ENCODE measurements around the gene PYCR2. TPM values are rescaled to one million over a fixed set of nuclear protein-coding genes. Genes with fewer than 3 reads are reported as not detected.
A peak's percentile ranks its signal among the peaks of the same experiment; 100 is the strongest.

Gene PYCR2
- total and polyA plus RNA-seq, 2 of the 8 experiments (the other 6 are each of a cell fraction or from before 2014, with no cell fraction given) = 79.3 to 84.6 TPM

DNA sequence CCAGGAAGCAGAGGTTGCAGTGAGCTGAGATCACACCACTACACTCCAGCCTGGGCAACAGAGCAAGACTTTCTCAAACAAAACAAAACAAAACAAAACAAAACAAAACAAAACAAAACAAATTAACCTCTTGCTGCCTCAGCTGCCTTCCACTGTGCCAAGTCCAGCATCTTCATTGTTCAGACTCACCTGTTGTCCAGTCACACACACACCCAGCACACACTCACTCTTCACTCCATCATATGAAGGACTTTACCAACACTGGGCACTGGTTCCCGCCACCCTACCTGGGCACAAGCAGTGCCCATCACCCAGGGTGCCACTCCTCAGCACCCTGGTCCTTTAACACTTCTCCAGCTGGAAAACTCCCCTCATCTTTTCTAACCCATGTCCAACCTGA is 14.6 kb downstream of the PYCR2 start:
- Histone ChIP-seq H4K8ac (ENCODE audit: extremely low read depth, insufficient read depth, low read length) (no peak overlapping the region), H3K23ac (ENCODE audit: insufficient read length) (no peak overlapping the region), H3K14ac (ENCODE audit: insufficient read length) (no peak overlapping the region), H3K56ac (replicated peaks; ENCODE audit: insufficient read length, low read depth, low read length) (no peak overlapping the region), H2BK120ac (replicated peaks; ENCODE audit: low read depth, low read length) (no peak overlapping the region), H3K4me2 (ENCODE audit: insufficient read depth in 1 of 2, low read depth in 2 of 2, low read length in 2 of 2) (no peak overlapping the region), H3K4me1 (replicated peaks in 1 of 4; ENCODE audit: control insufficient read depth in 3 of 4, insufficient read depth in 4 of 4, low read length in 3 of 4) (peaks cover 0 to 7% (median 1%) of the 10 kb centered on the region in 4 experiments; a peak in 2 of 7 replicates), H2BK12ac (ENCODE audit: low read depth, low read length) (peak overlapping the region; percentile 18; the same call in 1 of the 2 replicates), H3K18ac (ENCODE audit: extremely low read depth, low read length) (no peak overlapping the region), H3K4me3 (ENCODE audit: extremely low read depth in 1 of 4, insufficient read depth in 2 of 4, low read depth in 3 of 4, low read length in 4 of 4) (no peak overlapping the region), H3K79me1 (ENCODE audit: low read depth, low read length) (no peaks in the 10 kb centered on the region), H2AK5ac (ENCODE audit: low read depth, low read length) (peak overlapping the region; percentile 45; the same call in 1 of the 2 replicates), H3K9me3 (ENCODE audit: insufficient read depth in 2 of 2, low read depth in 1 of 2, low read length in 1 of 2) (no peaks in the 10 kb centered on the region), H2BK5ac (ENCODE audit: low read depth, low read length) (peak overlapping the region; percentile 32; the same call in 1 of the 2 replicates), H3K36me3 (ENCODE audit: control insufficient read depth in 2 of 4, insufficient read depth in 4 of 4, low read length in 3 of 4) (no peaks in the 10 kb centered on the region), H3K9ac (replicated peaks in 1 of 4; ENCODE audit: extremely low read depth in 1 of 4, low read depth in 3 of 4, low read length in 3 of 4) (no peak overlapping the region), H3K27ac (ENCODE audit: low read depth, low read length) (no peak overlapping the region), H4K91ac (replicated peaks; ENCODE audit: insufficient read length, low read length) (no peak overlapping the region), H4K5ac (ENCODE audit: insufficient read length, low read depth, low read length) (no peak overlapping the region), H3K23me2 (ENCODE audit: low read depth, low read length) (no peaks in the 10 kb centered on the region), H2AFZ (ENCODE audit: low read length) (no peak overlapping the region), H2BK20ac (ENCODE audit: low read length) (peak overlapping the region; percentile 89; the same call in 1 of the 2 replicates), H3K27me3 (replicated peaks in 1 of 4; ENCODE audit: control insufficient read depth in 3 of 4, extremely low read depth in 1 of 4, insufficient read depth in 3 of 4, low read length in 3 of 4) (no peaks in the 10 kb centered on the region; a peak in 2 of 7 replicates), H3K79me2 (ENCODE audit: control insufficient read depth in 1 of 2, insufficient read depth in 2 of 2, low read length in 2 of 2) (no peaks in the 10 kb centered on the region), H3K4ac (replicated peaks; ENCODE audit: insufficient read length, low read depth, low read length) (peak overlapping the region; percentile 36), H2BK15ac (ENCODE audit: low read length) (0 out of 2 replicates have a peak overlapping the region, but pooled peaks have one; percentile 31), H4K20me1 (replicated peaks in 1 of 2; ENCODE audit: control insufficient read depth in 1 of 2, insufficient read depth in 2 of 2, low read length in 2 of 2) (no peaks in the 10 kb centered on the region)
- 86% methylated on average over 1 of the region's 1 CpG; no CpG with 5 or more reads in 1 of the 2 experiments for WGBS, 2 experiments (ENCODE audit: extremely low coverage in 1 of 2, insufficient coverage in 1 of 2, insufficient read length in 1 of 2, insufficient replicate concordance in 2 of 2, low coverage in 1 of 2, low lambda C conversion rate in 2 of 2, missing lambda C conversion rate in 1 of 2)
- CTCF ChIA-PET (ENCODE audit: partially characterized antibody) = interaction anchor here (0.8 to 18.7 kb wide), 13 partner anchors 11 to 427 kb away, joined by 3 to 406 read pairs (median 7); partner anchors contain the start of genes LEFTY1, PYCR2 and TMEM63A
- POLR2A ChIA-PET (ENCODE audit: partially characterized antibody) = interaction anchor here (1.1 to 5.3 kb wide), 5 partner anchors 12 to 153 kb away, joined by 3 to 41 read pairs (median 9); partner anchors contain the start of genes H3-3A, LEFTY1 and TMEM63A
- FAIRE-seq = no peak
- DNase-seq (ENCODE audit: low read depth in 1 of 2, low spot score in 2 of 2) = no peak
- TF ChIP-seq EZH2 (IDR thresholded peaks at IDR 0.05; ENCODE audit: low read depth, low read length, severe bottlenecking) (no peak), EP300 (IDR thresholded peaks at IDR 0.05; ENCODE audit: borderline replicate concordance in 1 of 2, low read depth in 2 of 2, low read length in 2 of 2) (no peak), HDAC6 (IDR thresholded peaks at IDR 0.05; ENCODE audit: low read depth, low read length) (no peak), RFX5 (IDR thresholded peaks at IDR 0.05; ENCODE audit: borderline replicate concordance, low read depth, low read length) (no peak), RAD21 (IDR thresholded peaks at IDR 0.05 in 1 of 2, conservative IDR thresholded peaks at IDR 0.05 in 1 of 2; ENCODE audit: low read depth in 2 of 2, low read length in 2 of 2) (no peak), SP2 (IDR thresholded peaks at IDR 0.05; ENCODE audit: low read length) (no peak), KDM4A (IDR thresholded peaks at IDR 0.05; ENCODE audit: low read depth, low read length, severe bottlenecking) (no peak), PHF8 (conservative IDR thresholded peaks at IDR 0.05; ENCODE audit: low read depth, low read length) (no peak)
- TF ChIP-seq, protein P1, sequence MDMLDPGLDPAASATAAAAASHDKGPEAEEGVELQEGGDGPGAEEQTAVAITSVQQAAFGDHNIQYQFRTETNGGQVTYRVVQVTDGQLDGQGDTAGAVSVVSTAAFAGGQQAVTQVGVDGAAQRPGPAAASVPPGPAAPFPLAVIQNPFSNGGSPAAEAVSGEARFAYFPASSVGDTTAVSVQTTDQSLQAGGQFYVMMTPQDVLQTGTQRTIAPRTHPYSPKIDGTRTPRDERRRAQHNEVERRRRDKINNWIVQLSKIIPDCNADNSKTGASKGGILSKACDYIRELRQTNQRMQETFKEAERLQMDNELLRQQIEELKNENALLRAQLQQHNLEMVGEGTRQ (IDR thresholded peaks at IDR 0.05; ENCODE audit: low read length) = no peak
- TF ChIP-seq, protein P2, sequence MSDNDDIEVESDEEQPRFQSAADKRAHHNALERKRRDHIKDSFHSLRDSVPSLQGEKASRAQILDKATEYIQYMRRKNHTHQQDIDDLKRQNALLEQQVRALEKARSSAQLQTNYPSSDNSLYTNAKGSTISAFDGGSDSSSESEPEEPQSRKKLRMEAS (IDR thresholded peaks at IDR 0.05) = no peak
